Endodermal cell (in vitro differentiated cells): ENCODE measurements around the gene PKD1. TPM values are rescaled to one million over a fixed set of nuclear protein-coding genes. Genes with fewer than 3 reads are reported as not detected.
"Not testable (repeated sequence)": the region's sequence is repeated elsewhere in the genome, so short reads cannot be mapped to it uniquely, and the experiment has no call there.

ENCODE experiments used
- DNase-seq: peaks from one replicate; pipeline ENCODE4 v3.0.0-alpha.2; 2017
- H3K27ac ChIP-seq: 2 replicates; pipeline ENCODE4 v1.5.1; 2013; ENCODE audit warnings: mild to moderate bottlenecking, low read depth, low read length, moderate library complexity
- H3K27me3 ChIP-seq: 2 replicates; pipeline ENCODE4 v1.6.1; 2013; ENCODE audit warnings: mild to moderate bottlenecking, low read length, moderate library complexity; ENCODE audit not compliant: insufficient read depth, control insufficient read depth, poor library complexity, severe bottlenecking
- H3K36me3 ChIP-seq: 2 replicates; pipeline ENCODE4 v1.7.0; 2013; ENCODE audit warnings: mild to moderate bottlenecking, low read length, moderate library complexity; ENCODE audit not compliant: control insufficient read depth, insufficient read depth
- H3K4me1 ChIP-seq: one replicate; pipeline ENCODE4 v1.7.0; 2013; ENCODE audit warnings: low read length; ENCODE audit not compliant: control insufficient read depth, insufficient read depth
- H3K4me3 ChIP-seq: 2 replicates; pipeline ENCODE4 v1.5.1; 2013; ENCODE audit warnings: mild to moderate bottlenecking, low read length, moderate library complexity
- H3K9ac ChIP-seq: 2 replicates; pipeline ENCODE4 v1.6.1; 2013; ENCODE audit warnings: mild to moderate bottlenecking, low read length, moderate library complexity; ENCODE audit not compliant: poor library complexity, severe bottlenecking; ENCODE audit errors: extremely low read depth
- H3K9me3 ChIP-seq: 2 replicates; pipeline ENCODE4 v1.6.1; 2013; ENCODE audit warnings: mild to moderate bottlenecking, low read length, moderate library complexity; ENCODE audit not compliant: control insufficient read depth
- H3K27ac Mint-ChIP-seq: 2 replicates; pipeline ENCODE4 v1.8.0; 2020; ENCODE audit warnings: mixed read lengths
- H3K27me3 Mint-ChIP-seq: 2 replicates; pipeline ENCODE4 v1.8.0; 2021; ENCODE audit warnings: mild to moderate bottlenecking, mixed read lengths; ENCODE audit not compliant: insufficient read depth
- H3K36me3 Mint-ChIP-seq: 2 replicates; pipeline ENCODE4 v1.8.0; 2020; ENCODE audit warnings: low read depth, mixed read lengths
- H3K4me1 Mint-ChIP-seq: 2 replicates; pipeline ENCODE4 v1.8.0; 2020; ENCODE audit warnings: mixed read lengths
- H3K4me3 Mint-ChIP-seq: 2 replicates; pipeline ENCODE4 v1.8.0; 2020; ENCODE audit warnings: mild to moderate bottlenecking, moderate library complexity, mixed read lengths
- H3K9me3 Mint-ChIP-seq: 2 replicates; pipeline ENCODE4 v1.8.0; 2020; ENCODE audit warnings: mild to moderate bottlenecking, mixed read lengths
- CTCF ChIP-seq: fragments of 200-600 bp; sonication (generic); conservative IDR thresholded peaks from 2 replicates; pipeline ENCODE4 v1.5.0; 2021; ENCODE audit warnings: antibody characterized with exemption, mild to moderate bottlenecking
- WGBS, 2 experiments: methylation state at CpG; one replicate each; pipeline versions ENCODE4 v1.1.5 to v1.1.7; 2013; ENCODE audit warnings: missing lambda C conversion rate in 2 of 2, mixed read lengths in 1 of 2; ENCODE audit not compliant: insufficient coverage in 1 of 2, insufficient read length in 1 of 2; 5-methylcytosine and 5-hydroxymethylcytosine counted together
- total RNA-seq, 2 donors: library from RNA; stranded (reverse); fragmentation: NEBNext Ultra II Directional in 1 of 2; extraction: Animal tissue kit (Norgen Biotek cat#: 25700) in 1 of 2; gene quantifications; 2 replicates in 1 of 2; 3 replicates in 1 of 2; pipeline ENCODE4 v1.2.1, GENCODE V29; 2021

PKD1 gene
- total RNA-seq, 2 donors from 2014 or later: 104 to 110 TPM

GRCh38 chr16:2145843-2146242 lies 10.1 kb upstream of the PKD1 start:
- Histone ChIP-seq H3K27me3 (no peaks in the 10 kb centered on the region), H3K9ac (no peak overlapping the region), H3K36me3 (no peaks in the 10 kb centered on the region), H3K27ac (no peak overlapping the region), H3K4me3 (no peak overlapping the region), H3K9me3 (no peaks in the 10 kb centered on the region), H3K4me1 (peaks cover 14% of the 10 kb centered on the region)
- Mint-ChIP-seq H3K9me3 (no peaks in the 10 kb centered on the region), H3K27ac (no peak overlapping the region), H3K27me3 (peaks cover 16% of the 10 kb centered on the region), H3K4me3 (no peak overlapping the region), H3K4me1 (peaks cover 12% of the 10 kb centered on the region), H3K36me3 (no peaks in the 10 kb centered on the region)
- DNase-seq: no peak
- no peak for TF ChIP-seq CTCF
- 74 to 78% methylated on average over 5 of the region's 5 CpGs for WGBS, 2 experiments

- no peak overlapping the region for H3K27ac Mint-ChIP-seq
- no peaks in the 10 kb centered on the region for H3K9me3 ChIP-seq
- no peak overlapping the region for H3K27ac ChIP-seq
- no peaks in the 10 kb centered on the region for H3K36me3 Mint-ChIP-seq
- no peak for DNase-seq
- H3K9me3 Mint-ChIP-seq: no peaks in the 10 kb centered on the region
- no peaks in the 10 kb centered on the region for H3K27me3 ChIP-seq
- H3K4me1 ChIP-seq: no peaks in the 10 kb centered on the region
- no peaks in the 10 kb centered on the region for H3K36me3 ChIP-seq
- peaks cover 1% of the 10 kb centered on the region for H3K4me1 Mint-ChIP-seq
- no peak overlapping the region for H3K4me3 Mint-ChIP-seq
- peaks cover 21% of the 10 kb centered on the region for H3K27me3 Mint-ChIP-seq
- no peak overlapping the region for H3K4me3 ChIP-seq
- 86 to 94% methylated on average over 14 to 17 of the region's 17 CpGs for WGBS, 2 experiments
- TF ChIP-seq CTCF: no peak
- no peak overlapping the region for H3K9ac ChIP-seq
These were observed 8.3 kb upstream of the PKD1 start for GRCh38 chr16:2143878-2144485.

- peaks cover 1% of the 10 kb centered on the region for H3K4me1 Mint-ChIP-seq
- peaks cover 28% of the 10 kb centered on the region for H3K27me3 Mint-ChIP-seq
- no peak overlapping the region for H3K27ac Mint-ChIP-seq
- H3K4me3 Mint-ChIP-seq: no peak overlapping the region
- Histone ChIP-seq H3K36me3 (no peaks in the 10 kb centered on the region), H3K27ac (no peak overlapping the region), H3K4me1 (no peaks in the 10 kb centered on the region), H3K27me3 (no peaks in the 10 kb centered on the region), H3K9ac (no peak overlapping the region), H3K4me3 (no peak overlapping the region), H3K9me3 (no peaks in the 10 kb centered on the region)
- no peak for TF ChIP-seq CTCF
- no peaks in the 10 kb centered on the region for H3K36me3 Mint-ChIP-seq
- WGBS, 2 experiments: 89 to 93% methylated on average over 23 to 31 of the region's 31 CpGs
- DNase-seq: peak; percentile 47
- H3K9me3 Mint-ChIP-seq: no peaks in the 10 kb centered on the region
These were observed 7.5 kb upstream of the PKD1 start for GRCh38 chr16:2142942-2143877.

GRCh38 chr16:2135071-2135470 lies 627 bp downstream of the PKD1 start:
- H3K36me3 Mint-ChIP-seq, H3K27ac Mint-ChIP-seq, H3K4me3 ChIP-seq, H3K4me1 Mint-ChIP-seq, H3K9me3 ChIP-seq, H3K9ac ChIP-seq, H3K36me3 ChIP-seq, H3K27me3 ChIP-seq, H3K27ac ChIP-seq, H3K9me3 Mint-ChIP-seq, H3K4me1 ChIP-seq: not testable (repeated sequence)
- WGBS, 2 experiments: 0 to 1% methylated on average over 3 to 21 of the region's 42 CpGs
- Mint-ChIP-seq H3K4me3 (peak overlapping the region; percentile 60), H3K27me3 (peaks cover 17% of the 10 kb centered on the region)
- peak; percentile 47 for DNase-seq

GRCh38 chr16:2133797-2134196 lies 1.9 kb downstream of the PKD1 start:
- not testable (repeated sequence) for H3K36me3 ChIP-seq, H3K27ac ChIP-seq, H3K4me3 Mint-ChIP-seq, H3K4me1 Mint-ChIP-seq, H3K9me3 Mint-ChIP-seq, H3K4me3 ChIP-seq, H3K9me3 ChIP-seq, DNase-seq, H3K27me3 ChIP-seq, H3K9ac ChIP-seq, H3K36me3 Mint-ChIP-seq, H3K4me1 ChIP-seq, H3K27ac Mint-ChIP-seq
- 100% methylated on average over 4 of the region's 12 CpGs; no CpG with 5 or more reads in 1 of the 2 experiments for WGBS, 2 experiments
- peaks cover 12% of the 10 kb centered on the region for H3K27me3 Mint-ChIP-seq
